Measurements from ENCODE around the gene LIF.
"Not testable (repeated sequence)": the region's sequence is repeated elsewhere in the genome, so short reads cannot be mapped to it uniquely, and the experiment has no call there.

The LIF gene

DNA sequence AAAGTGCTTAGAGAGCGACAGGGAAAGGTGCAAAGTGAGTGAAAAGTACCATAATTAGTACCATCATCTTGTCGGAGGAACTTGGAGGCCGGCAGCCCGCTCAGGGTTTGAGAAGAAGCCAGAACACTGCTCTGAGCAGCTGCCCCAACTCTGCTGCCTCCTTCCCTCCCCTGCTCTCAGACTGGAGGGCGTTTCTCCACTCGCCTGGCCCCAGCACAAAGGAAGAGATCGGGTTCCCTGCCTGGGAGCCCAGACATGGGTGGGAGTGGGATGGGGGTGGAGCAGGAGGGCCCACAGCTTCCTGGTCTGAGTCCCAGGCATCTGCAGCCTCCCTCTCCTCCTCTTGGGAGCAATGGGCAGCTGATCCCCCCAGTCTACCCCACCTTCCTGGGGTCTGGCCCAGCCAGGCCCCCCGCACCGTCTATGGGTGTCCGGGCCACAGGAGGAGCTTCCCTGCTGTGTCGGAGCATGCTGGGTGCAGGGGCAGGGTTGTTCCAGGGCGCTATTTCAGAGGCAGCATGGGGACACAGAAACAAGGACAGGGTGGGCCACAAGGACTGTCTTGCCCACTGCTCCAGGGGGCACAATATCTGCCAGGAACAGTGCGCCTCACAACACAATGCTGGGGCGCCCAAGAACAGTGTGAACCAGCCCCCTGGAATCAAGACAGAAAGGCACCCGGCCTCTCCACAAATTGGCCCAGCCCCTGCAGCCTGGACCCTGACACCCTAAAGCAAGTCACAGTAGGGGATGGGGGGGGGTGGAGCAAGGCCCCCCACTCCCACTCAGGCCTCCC is 4.8 kb downstream of the LIF start:
- DNase-seq = no peak

DNA sequence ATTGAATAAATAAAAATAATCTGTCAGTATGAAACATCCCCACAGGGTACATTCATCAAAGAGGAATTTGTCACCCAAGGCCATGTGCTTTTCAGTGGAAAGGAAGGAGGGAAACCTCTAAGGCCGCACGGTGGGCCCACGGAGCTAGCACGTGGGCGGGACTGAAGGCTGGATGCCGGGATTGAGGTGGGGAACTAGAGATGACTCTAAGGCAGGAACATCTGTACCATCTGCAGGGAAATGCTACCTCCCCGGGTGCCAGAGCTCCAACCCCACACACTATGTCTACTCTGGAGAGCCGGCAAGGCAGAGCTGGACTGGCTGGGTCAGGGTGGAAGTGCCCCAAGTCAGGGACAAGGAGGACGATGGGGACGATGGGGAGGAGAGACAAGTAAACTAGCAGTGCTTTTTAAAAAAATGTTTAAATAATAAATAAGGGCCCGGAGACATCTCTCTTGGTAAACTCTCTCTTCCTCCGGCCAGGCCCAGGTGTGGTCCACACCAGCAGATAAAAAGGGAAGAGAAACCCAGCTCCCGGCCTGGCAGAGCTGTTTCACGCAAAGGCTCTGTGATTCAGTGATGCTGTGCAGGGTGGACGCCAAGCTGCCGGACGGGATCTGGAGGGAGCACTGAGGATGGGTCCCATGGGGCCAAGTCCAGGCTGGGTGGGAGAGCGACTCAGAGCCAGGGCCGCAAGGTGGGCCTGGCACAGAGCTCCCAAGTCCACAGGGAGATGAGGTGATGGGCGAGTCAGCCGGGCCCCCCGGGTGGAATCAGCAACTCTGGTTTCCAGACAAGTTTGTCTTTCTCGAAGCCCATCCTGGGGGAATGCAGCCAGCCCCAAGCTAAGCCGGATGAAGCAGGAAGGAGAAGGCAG is 5.8 kb downstream of the LIF start:
- DNase-seq = no peak

GRCh38 chr22:30239488-30240405 is 6.8 kb downstream of the LIF start:
- DNase-seq = no peak

DNA sequence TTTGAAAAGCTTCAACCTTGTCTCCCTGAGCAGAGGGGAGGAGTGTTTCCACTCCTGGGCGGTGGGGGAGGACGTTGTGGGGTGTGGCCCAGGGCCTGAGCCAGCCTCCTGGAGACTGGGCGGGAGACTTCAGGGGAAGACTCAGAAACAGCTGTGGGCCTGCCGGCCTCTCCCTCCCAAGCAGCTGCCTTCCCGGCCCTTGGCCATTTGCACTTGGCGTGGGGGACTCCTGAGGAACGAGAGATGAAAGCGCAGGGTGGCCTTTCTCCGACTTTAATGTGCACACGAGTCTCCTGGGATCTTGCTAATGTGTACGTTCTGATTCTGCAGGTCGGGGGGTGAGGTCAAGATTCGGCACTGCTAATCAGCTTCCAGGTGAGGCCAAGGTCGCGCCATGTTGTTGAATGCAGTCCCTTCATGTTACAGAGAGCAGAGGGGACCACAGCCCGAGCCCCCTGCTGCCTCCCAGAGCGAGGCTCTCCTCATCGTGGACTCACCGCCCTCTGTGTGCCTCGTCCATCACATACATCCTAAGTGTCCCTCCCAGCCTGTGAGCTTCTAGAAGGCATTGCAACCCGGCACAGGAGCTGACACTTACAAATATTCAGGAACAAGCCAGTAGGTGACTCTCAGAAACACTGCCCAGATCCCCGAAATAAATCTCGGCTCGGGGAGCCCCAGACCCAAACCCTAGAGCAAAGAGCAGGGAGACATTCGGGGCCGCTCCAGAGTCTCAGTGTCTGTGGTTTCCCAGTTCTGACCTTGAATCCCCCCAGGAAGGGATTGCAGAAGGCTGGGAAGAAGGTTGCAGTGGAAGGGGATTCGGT is 7.7 kb downstream of the LIF start:
- DNase-seq = no peak

DNA sequence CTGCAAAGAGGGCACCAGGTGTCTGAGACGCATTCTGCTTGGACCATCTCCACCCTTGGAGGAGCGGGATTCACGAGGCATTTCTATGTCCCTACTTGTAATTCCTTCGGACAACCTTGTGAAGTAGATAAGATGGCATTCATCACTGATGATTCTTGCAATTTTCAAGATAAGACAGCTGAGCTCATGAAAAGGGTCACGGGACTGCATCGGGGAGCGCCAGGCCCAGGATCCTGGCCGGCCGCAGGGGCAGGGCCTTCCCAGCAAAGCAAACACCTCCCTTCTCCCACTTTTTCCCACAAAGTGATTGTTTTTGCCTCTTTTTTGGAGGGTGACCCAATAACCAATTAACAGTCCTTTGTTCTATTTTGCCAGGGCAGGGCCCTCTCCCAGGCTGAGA is 8.4 kb downstream of the LIF start:
- DNase-seq = no peak

DNA sequence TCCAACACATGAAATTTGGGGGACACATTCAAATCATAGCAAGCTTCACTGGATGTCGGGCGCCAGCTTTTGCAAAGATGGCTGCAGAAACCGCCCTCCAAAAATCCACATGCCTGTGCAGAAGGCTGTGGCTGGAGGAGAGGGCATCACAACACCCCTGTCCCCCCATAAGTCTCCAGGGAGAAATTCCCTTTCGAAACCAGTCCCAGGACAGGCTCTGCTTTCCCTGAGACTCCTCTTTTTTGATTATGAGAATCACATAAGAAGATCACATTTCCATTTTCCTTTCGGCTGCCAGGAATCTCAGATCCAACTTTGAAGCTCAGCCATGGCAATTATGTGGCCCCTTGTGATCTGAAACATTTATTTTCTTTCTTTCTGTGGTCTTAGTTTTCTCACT is 9.7 kb downstream of the LIF start:
- no peak for DNase-seq

DNA sequence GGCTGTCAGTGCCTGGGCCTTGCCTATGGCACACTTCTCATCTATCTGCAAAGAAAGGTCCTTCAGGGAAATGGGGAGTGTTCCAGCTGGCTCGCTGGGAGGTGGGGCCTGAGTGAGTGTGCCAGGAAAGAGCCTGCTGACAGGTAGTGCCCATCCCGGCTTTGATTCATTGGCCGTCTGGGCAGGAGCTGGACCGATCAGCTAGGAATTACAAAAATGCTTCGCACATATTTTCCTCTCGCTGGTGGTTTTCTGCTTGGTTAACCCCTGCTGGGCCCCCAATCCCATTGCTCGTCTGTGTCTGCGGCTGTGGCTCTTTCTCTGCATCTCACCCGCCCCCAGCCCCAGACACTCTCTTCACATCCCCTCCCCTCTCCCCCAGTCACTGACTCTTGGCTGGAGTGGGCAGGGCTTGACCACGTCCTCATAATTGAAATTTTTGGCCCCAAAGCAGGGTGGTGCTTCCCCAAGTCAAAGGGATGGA is 10.8 kb downstream of the LIF start:
- no peak for DNase-seq

- DNase-seq = peak; percentile 81 to 92
Measured at GRCh38 chr22:30234786-30235470, 11.6 kb downstream of the LIF start.

- DNase-seq = not testable (repeated sequence)
Measured at GRCh38 chr22:30234325-30234724, 12.2 kb downstream of the LIF start.

- no peak for DNase-seq
Measured at GRCh38 chr22:30233582-30233981, 13.0 kb downstream of the LIF start.

GRCh38 chr22:30232716-30233218 is 13.8 kb downstream of the LIF start:
- no peak for DNase-seq

- no peak for DNase-seq
Measured at GRCh38 chr22:30230787-30231461, 15.6 kb downstream of the LIF start.

GRCh38 chr22:30230330-30230729 is 16.2 kb downstream of the LIF start:
- DNase-seq = no peak

- no peak for DNase-seq
Measured at GRCh38 chr22:30228509-30229359, 17.8 kb downstream of the LIF start.

- DNase-seq = no peak
Measured at GRCh38 chr22:30227438-30228228, 18.9 kb downstream of the LIF start.

DNA sequence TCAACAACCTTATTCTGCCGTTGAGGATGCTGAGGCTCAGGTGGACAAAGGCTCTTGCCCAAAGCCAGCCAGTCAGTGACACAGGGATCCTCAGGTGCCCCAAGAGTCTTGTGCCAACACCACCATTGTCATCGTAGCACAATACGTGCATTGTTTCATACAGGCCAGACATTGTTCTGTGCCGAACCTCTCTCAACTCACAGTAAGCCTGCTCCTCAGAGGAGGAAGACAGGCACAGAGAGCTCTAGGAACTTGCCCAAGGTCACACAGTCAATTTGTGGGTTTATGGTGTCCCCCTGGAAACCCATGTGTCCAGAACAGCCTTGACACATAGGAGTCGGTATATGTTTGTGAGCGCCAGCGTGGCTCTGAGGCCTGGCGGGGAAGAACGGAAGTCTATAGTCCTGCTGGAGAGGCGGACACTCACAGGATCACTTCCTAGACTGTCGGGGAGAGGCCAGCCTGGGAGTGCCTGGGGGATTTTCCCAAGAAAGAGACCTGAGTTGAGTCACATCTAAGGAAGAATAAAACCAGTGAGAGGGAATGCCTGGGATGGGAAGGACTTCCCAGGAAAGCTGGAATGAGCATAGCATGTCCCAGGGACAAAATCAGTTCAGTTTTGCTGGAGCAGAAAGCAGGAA is 20.2 kb downstream of the LIF start:
- DNase-seq = no peak

DNA sequence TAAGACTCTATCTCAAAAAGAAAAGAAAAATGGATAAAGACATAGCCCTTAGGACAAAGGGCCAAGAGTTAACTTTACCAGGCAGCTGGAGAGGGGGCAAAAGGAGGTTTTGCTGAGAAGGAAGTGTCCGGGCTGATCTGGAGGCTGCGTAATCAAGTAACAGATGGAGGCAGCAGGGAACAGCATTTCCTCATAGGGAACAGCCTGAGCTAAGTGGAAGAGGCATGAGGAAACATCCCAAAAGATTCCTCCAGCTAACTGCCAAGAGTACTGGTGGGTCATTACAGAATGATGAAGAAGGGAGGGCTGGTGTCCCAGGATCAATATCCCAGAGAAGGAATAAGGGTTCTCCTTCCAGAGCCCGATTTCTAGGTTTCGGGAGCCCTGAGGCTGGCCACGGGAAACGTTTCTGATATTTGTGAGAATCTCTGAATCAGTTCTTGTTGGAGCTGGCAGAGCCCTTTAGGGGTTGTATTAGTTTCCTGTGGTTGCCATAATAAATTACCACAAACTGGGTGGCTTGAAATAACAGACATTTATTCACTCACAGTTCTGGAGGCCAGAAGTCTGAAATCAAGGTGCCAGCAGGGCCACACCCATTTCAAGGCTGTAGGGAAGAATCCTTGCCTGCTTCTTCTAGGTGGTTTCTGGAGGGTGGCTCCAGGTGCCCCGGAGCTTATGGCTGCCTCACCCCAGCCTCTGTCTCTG is 21.2 kb downstream of the LIF start:
- DNase-seq = no peak

Data from NCI-H524 (cell line).